GM19395 (cell line): ENCODE measurements around the gene SWT1.
"Not testable (repeated sequence)": the region's sequence is repeated elsewhere in the genome, so short reads cannot be mapped to it uniquely, and the experiment has no call there.

Experiments
- ATAC-seq: cut with Tn5 transposase; IDR thresholded peaks from one replicate; pipeline ENCODE4 v1.9.1; 2021; ENCODE audit warnings: mild to moderate bottlenecking, moderate library complexity; ENCODE audit not compliant: unreplicated experiment

The SWT1 gene

DNA sequence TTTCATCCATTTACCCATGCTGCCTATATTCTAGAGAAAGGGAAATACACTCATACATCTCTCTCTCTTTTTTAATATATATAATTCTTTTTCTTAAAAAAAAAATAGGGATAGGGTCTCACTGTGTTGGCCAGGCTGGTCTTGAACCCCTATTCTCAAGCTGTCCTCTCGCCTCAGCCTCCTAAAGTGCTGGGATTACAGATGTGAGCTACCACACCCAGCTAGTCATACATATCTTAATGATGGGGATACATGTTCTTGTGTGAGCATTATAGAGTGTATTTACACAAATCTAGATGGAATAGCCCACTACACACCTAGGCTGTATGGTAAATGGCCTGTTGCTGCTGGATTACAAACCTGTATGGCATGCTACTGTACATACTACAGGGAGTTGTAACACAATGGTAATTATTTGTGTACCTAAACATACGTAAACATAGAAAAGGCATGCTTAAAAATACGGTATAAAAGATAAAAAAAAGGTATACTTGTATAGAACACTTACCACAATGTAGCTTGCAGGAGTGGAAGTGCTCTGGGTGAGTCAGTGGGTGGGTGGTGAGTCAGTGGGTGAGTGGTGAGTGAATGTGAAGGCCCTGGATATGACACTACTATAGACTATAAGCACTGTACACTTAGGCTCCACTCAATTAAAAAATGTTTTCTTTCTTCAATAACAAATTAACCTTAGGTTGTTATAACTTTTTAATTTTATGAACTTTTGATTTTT is 87.2 kb downstream of the SWT1 start:
- no peak for ATAC-seq

DNA sequence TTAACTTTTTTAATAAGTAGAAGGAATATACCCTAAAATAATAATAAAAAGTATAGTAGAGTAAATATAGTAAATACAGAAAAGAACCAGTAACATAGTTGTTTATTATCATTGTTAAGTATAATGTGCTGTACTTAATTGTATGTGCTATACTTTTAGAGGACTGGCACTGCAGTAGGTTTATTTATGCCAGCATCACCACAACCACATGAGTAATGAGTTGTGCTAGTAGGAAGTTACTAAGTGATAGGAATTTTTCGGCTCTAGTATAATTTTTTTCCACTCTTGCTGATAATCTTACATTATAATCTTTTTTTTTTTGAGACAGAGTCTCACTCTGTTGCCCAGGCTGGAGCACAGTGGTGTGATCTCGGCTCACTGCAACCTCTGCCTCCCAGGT is 88.5 kb downstream of the SWT1 start:
- ATAC-seq, result no peak

DNA sequence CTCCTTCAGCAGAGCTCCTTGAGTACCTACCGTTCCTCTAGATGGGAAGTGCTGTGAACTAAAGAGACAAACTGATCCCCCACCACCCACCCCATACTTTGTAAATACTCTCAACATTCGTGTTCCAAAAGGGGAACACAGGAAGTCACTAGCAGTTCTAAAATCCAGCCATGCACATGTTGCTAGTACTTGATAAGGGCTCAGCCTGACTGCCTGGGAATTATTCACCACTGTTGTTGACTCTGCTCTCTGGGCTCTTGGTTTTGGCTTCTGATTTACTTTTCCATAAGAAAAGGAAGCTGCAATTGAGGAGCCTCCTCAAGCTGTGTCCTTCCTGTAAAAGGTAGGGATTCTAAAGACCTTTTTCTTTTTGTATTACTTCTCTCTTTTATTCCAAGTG is 92.6 kb downstream of the SWT1 start:
- no peak for ATAC-seq

DNA sequence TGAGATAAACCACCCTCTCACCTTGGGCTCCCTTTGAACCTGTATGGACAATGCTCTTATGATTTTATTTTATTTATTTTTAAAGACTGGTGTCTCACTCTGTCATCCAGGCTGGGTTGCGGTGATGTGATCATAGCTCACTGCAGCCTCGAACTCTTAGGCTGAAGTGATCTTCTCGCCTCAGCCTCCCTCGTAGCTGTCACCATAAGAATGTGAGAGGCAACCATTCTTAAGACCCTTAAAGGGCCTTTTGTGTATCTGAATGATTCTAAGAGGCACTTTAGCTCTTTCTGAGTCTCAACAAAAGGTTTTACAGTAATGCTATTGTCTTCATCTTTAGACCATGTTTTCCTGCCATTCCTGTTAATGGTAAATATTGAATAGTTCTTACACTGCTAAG is 93.1 kb downstream of the SWT1 start:
- ATAC-seq, result no peak

DNA sequence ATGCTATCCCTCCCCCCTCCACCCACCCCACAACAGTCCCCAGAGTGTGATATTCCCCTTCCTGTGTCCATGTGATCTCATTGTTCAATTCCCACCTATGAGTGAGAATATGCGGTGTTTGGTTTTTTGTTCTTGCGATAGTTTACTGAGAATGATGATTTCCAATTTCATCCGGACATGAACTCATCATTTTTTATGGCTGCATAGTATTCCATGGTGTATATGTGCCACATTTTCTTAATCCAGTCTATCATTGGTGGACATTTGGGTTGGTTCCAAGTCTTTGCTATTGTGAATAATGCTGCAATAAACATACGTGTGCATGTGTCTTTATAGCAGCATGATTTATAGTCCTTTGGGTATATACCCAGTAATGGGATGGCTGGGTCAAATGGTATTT is 95.0 kb downstream of the SWT1 start:
- ATAC-seq, result not testable (repeated sequence)

DNA sequence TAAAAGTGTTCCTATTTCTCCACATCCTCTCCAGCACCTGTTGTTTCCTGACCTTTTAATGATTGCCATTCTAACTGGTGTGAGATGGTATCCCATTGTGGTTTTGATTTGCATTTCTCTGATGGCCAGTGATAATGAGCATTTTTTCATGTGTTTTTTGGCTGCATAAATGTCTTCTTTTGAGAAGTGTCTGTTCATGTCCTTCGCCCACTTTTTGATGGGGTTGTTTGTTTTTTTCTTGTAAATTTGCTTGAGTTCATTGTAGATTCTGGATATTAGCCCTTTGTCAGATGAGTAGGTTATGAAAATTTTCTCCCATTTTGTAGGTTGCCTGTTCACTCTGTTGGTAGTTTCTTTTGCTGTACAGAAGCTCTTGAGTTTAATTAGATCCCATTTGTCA is 95.4 kb downstream of the SWT1 start:
- ATAC-seq, result not testable (repeated sequence)

DNA sequence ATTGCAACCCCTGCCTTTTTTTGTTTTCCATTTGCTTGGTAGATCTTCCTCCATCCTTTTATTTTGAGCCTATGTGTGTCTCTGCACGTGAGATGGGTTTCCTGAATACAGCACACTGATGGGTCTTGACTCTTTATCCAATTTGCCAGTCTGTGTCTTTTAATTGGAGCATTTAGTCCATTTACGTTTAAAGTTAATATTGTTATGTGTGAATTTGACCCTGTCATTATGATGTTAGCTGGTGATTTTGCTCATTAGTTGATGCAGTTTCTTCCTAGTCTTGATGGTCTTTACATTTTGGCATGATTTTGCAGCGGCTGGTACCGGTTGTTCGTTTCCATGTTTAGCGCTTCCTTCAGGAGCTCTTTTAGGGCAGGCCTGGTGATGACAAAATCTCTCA is 98.6 kb downstream of the SWT1 start:
- ATAC-seq, result not testable (repeated sequence)

DNA sequence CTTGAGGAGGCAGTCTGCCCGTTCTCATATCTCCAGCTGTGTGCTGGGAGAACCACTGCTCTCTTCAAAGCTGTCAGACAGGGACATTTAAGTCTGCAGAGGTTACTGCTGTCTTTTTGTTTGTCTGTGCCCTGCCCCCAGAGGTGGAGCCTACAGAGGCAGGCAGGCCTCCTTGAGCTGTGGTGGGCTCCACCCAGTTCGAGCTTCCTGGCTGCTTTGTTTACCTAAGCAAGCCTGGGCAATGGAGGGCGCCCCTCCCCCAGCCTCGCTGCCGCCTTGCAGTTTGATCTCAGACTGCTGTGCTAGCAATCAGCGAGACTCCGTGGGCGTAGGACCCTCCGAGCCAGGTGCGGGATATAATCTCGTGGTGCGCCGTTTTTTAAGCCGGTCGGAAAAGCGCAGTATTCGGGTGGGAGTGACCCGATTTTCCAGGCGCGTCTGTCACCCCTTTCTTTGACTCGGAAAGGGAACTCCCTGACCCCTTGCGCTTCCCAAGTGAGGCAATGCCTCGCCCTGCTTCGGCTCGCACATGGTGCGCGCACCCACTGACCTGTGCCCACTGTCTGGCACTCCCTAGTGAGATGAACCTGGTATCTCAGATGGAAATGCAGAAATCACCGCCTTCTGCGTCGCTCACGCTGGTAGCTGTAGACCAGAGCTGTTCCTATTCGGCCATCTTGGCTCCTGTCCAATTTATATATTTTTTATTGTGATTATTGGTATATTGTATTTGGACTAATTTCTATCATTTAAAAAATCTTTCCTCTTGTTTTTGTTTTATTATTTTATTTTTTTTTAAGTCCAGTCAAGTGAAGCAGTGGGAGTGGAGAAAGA is 100.4 kb downstream of the SWT1 start:
- ATAC-seq, result not testable (repeated sequence)

DNA sequence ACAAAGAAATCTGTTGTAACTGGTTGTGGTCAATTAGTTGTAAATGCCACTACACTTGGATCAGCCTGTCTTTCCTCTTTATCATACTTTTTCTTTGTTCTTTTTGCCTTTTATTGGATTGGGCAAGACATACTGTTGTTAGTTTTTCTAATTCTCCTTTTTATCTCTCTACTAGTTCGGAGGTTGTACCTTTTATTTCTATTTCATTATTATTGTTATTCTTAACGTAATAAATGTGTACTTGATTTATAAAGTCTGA is 100.9 kb downstream of the SWT1 start:
- ATAC-seq, result no peak

DNA sequence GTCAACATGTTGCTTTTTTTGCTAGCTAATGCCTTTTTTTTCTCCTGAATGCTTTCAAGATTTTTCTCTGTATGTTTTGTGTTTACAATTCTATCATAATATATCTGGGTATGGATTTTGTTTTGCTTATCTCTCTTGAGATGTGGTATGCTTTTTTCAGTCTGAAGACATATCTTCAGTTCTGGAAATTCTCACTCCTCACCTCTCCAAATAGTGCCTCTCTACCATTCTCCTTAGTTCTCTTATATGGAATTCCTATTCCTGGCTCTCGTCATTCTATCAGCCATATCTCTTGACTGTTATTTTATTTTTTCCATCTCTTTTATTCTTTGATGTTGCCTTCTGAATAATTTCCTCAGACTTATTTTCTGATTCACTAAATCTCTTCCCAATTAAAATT is 101.7 kb downstream of the SWT1 start:
- ATAC-seq, result no peak

DNA sequence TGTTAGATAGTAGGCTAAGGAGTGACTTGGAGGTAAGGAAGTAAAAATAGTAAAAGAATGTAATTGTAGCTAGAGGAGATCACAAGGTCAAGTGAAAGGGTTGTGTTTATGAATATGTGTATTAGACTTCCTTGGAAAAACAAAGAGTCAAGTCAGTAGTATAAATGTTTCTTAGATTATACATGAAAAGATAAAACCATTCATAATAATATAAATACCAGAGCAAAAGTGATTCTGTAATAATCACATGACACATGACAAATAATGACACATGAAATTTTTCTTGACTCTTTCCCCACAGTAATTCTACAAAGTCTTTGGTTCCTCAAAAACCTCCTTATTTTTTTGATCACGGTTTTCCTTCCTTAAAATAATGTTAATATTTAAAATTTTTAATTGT is 103.6 kb downstream of the SWT1 start:
- ATAC-seq, result no peak

DNA sequence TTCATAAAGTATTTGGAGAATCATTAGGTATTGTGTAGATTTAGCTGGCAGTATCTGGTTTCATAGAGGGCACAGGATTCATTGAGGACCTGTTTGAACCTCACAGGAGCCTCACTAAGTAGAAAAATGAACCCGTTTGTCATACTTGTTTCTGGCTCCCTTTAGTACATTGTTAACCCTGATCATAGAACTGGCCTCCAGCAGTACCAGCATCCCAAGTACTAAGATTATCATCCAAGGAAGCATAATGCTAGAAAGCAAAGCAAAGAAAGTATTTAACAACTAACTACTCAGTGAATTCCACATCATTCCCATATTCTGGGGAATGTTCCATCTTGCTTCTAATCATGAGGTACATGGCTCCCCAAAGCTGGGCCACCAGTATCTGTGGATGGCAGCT is 105.2 kb downstream of the SWT1 start:
- ATAC-seq, result no peak

DNA sequence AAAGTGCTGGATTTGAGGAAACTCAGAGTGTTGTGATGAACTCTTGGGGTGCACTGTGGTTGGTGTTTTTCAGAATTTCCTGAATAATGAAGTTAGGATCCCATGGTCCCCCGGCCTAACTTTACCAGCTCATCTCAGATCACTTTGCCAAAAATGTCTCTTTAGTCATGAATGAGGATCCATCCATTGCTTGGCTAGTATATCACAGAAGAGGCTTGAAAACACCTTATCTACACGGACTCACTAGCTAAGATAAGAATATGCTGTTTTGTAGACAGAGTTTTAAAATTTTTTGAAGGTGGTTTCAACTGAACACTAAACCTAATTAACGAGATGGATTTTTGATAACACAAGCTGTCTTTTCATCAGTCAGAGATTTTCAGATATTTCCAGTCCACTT is 106.3 kb downstream of the SWT1 start:
- ATAC-seq, result no peak

DNA sequence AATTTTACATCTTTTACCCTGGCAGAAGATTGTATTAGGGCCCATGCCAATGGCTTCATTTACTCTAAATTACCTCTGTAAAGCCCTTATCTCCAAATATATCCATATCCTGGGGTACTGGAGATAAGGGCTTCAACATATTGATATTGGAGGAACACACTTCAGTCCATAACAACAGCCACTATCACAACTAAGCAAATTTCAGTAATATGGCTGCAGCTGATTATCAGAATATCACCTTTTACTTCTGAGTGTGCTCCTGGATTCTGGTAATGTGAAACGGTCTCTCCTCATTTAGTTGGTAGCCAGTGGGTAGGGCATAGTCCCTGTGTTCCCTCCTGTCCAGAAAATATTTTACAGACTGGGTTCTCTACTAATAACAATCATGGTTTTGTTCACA is 106.8 kb downstream of the SWT1 start:
- ATAC-seq, result no peak

DNA sequence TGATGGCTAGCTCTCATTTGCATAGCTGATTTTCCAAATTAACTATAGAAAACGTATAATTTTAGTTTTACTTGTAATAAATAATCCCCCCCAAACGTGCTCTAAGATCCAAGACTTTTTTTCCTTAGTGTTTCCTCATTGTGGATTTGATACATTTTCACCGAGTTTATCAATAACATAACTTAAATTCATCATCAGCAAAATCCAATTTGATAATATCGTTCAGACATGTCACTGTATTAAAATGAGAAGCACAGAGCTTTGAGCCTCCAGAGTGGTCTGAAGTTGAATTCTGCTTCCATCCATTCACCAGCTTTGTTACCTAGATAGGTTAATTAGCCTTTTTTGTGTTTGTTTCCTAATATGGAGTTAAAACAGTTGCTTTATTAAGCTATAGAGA is 108.3 kb downstream of the SWT1 start:
- no peak for ATAC-seq

DNA sequence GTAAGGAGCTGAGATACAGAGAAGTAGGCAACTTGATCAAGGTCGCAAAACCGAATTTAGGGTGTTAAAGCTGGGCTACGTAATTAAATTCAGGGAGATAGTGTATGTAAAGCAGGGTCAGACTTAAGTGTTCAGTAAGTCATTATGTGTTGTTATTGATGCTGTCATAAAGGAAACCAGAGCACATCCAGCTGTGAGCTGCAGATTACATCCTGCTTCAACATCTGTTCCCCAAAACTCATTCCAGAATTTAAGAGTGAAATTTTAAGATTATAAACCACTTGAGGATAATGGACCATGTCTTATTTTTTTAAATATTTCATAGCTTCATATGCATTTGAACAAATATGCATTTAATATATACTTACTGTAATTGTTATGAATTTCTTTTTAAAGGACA is 110.3 kb downstream of the SWT1 start:
- ATAC-seq, result no peak

DNA sequence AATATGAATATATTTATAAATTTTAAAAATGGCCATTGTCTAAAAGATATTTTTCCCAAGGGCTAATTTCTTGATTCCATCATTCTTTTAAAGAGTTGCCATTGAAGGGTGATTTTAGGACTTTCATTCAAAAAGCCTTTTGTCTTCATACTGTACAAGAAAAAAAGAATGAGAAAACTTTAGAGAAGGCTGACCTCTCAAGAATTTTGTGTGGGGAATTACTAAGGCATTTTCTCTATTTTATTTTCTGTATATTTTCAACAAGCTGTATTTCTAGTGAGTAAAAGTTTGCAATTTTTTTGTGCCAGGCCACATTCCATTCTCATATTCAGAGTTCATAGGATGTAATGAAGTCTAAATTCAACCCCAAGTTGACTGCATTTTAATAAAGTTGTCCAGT is 110.7 kb downstream of the SWT1 start:
- no peak for ATAC-seq

DNA sequence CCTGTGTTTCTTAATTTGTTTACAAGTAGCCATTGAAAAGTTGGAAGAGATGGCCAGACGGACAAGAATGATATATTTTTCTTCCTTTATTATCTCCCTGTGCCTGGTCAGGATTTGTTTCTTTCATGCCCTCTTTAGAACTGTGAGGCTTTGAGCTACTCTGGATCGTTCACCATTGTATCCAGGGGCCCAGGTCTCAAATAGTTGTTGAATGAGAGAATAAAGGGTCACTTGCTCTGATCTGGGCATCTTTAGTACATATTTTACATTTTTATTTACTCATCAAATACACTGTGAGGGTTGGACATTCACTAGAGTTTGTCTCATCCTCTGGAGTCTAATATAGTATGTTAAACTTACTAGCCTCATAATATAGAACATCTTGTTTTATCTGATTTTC is 111.4 kb downstream of the SWT1 start:
- no peak for ATAC-seq

DNA sequence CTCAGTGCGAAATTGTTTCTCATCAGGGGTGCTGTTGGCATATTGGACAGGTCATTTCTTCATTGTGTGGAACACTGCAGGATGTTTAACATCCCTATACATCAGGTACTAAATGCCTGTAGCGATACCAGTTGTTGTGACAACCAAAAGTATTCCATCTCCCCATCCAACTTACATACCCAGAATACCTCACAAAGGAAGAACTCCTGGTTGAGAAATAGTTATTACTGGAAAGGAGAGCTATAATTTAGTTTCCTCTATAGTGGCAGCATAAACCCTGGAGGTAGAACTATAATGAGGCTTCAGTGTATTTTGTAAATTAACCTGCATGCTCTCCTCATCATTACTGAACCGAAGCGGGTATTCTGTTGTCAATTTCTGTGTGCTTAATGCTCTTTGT is 115.0 kb downstream of the SWT1 start:
- no peak for ATAC-seq

DNA sequence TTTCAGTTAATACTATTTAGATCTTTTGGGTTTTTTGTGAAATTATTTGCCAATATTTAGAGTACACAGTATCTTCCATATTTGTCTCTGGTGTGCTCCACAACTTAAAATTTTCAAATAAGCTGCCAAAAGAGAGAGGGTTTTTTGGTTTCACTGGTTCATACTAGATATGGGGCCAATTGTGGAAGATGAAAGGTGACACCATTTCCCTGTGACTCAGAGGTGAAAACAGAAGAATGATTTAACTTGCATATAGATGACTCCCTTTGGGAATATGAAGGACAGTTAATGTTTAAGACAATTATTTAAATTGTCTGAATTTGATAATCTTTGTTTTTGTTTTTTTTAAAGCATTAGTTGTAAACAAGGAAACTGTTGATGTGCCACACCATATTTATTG is 122.6 kb downstream of the SWT1 start:
- ATAC-seq, result no peak

DNA sequence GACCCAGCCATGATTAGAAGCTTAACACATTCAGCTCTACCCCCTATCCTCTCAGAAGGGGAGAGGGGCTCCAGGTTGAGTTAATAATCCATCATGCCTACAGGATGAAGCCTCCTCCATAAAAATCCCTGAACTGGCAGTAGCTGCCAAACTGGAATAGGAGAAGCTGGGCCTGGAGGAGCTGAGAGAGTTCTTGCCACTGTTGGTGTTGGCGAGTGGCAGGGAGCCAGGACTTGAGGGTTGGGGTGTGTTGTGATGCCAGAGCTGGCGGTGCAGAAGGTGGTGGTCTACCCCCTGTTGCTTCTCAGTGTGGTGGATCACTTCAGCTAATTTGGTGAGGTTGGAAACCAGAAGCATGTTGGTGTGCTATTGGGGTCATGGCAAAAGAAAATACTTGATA is 123.6 kb downstream of the SWT1 start:
- no peak for ATAC-seq

DNA sequence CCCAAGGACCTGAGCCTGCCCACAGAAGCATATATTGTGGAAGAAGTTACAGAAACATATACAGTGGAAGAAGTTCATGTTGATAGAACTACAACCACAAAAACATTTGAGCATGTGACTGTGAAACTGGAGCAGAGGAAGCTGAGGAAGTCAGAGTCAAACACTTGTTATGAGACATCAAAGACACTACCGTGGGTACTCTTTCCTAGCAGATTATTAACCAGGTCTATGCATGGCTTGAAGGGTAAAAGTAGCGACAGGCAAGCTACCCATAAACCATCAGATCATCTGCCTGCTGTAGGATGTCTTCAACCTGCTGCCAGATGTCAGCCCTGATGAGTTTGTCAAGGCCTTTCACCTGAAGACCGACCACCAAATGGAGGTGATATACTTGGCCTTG is 124.3 kb downstream of the SWT1 start:
- ATAC-seq, result peak; percentile 98

DNA sequence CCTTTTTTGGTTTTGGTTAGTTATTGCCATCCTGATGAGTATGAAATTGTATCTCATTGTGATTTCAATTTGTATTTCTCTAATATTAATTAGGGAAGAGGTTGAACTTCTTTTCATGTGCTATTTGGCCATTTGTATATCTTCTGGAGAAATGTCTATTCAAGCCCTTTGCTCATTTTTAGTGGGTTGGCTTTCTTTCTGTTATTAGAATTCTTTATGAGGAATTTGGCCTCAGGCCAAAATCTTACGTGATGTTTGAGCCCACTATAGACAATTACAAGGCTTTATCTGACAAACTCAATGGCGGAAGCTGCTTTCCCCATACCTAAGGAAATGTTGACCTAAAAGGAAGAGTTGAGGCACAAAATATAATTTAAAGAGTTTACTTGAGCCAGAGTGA is 127.1 kb downstream of the SWT1 start:
- ATAC-seq, result no peak
